H1 (cell line): ENCODE results near the gene OR2L8. TPM values are rescaled to one million over a fixed set of nuclear protein-coding genes. Genes with fewer than 3 reads are reported as not detected.

ENCODE experiments used
- CTCF ChIA-PET: fragments of 300-600 bp; sonication (Branson Sonifier 250); formaldehyde crosslinking; loops from one replicate; lab custom pipeline; 2021; ENCODE audit not compliant: partially characterized antibody; lab: Charles Lee
- POLR2A ChIA-PET: fragments of 300-600 bp; sonication (Branson Sonifier 250); formaldehyde crosslinking; loops from one replicate; lab custom pipeline; 2021; ENCODE audit warnings: inconsistent platforms; ENCODE audit not compliant: partially characterized antibody; lab: Charles Lee
- DNase-seq, 2 experiments: peaks; one replicate each; pipeline versions ENCODE4 v3.0.0 to v3.0.0-alpha.2; 2010 to 2022; ENCODE audit warnings: low spot score in 2 of 2, low read depth in 1 of 2, mixed read lengths in 1 of 2
- FAIRE-seq: peaks from 2 replicates; lab custom pipeline; 2011; peaks lifted over from hg19 to GRCh38; lab: Jason Lieb, UNC
- H2AFZ ChIP-seq: 2 replicates; pipeline ENCODE4 v1.8.1; 2012; ENCODE audit warnings: low read length, inconsistent platforms
- H2AK5ac ChIP-seq: 2 replicates; pipeline ENCODE4 v1.6.1; 2013; ENCODE audit warnings: low read depth, low read length
- H2BK120ac ChIP-seq: replicated peaks from 2 replicates; pipeline ENCODE3; 2013; ENCODE audit warnings: low read depth, low read length, inconsistent platforms
- H2BK12ac ChIP-seq: 2 replicates; pipeline ENCODE4 v1.6.1; 2013; ENCODE audit warnings: low read depth, low read length
- H2BK15ac ChIP-seq: 2 replicates; pipeline ENCODE4 v1.6.1; 2013; ENCODE audit warnings: low read length
- H2BK20ac ChIP-seq: 2 replicates; pipeline ENCODE4 v1.6.1; 2013; ENCODE audit warnings: low read length
- H2BK5ac ChIP-seq: 2 replicates; pipeline ENCODE4 v1.6.1; 2013; ENCODE audit warnings: low read depth, low read length
- H3K14ac ChIP-seq: 2 replicates; pipeline ENCODE4 v1.6.1; 2013; ENCODE audit warnings: inconsistent platforms; ENCODE audit not compliant: insufficient read length
- H3K18ac ChIP-seq: 2 replicates; pipeline ENCODE4 v1.6.1; 2013; ENCODE audit warnings: low read length; ENCODE audit errors: extremely low read depth
- H3K23ac ChIP-seq: 2 replicates; pipeline ENCODE4 v1.6.1; 2013; ENCODE audit warnings: inconsistent platforms; ENCODE audit not compliant: insufficient read length
- H3K23me2 ChIP-seq: 2 replicates; pipeline ENCODE4 v1.6.1; 2013; ENCODE audit warnings: low read depth, low read length
- H3K27ac ChIP-seq: 2 replicates; pipeline ENCODE4 v1.6.1; 2011; ENCODE audit warnings: low read depth, low read length, inconsistent platforms
- H3K27me3 ChIP-seq, 4 experiments: replicated peaks in 1 of 4; 1 replicate in 1 of 4; 2 replicates in 3 of 4; pipeline versions ENCODE4 v1.6.1 to v1.8.1; 2011 to 2013; ENCODE audit warnings: low read length in 3 of 4, mild to moderate bottlenecking in 3 of 4, inconsistent platforms in 2 of 4, mixed read lengths in 2 of 4, moderate library complexity in 1 of 4; ENCODE audit not compliant: control insufficient read depth in 3 of 4, insufficient read depth in 3 of 4; ENCODE audit errors: extremely low read depth in 1 of 4
- H3K36me3 ChIP-seq, 4 experiments: 2 replicates each; pipeline versions ENCODE4 v1.6.1 to v1.8.1; 2011 to 2013; ENCODE audit warnings: mild to moderate bottlenecking in 4 of 4, low read length in 3 of 4, moderate library complexity in 2 of 4, control low read depth in 1 of 4, inconsistent platforms in 1 of 4; ENCODE audit not compliant: insufficient read depth in 4 of 4, control insufficient read depth in 2 of 4
- H3K4ac ChIP-seq: replicated peaks from 2 replicates; pipeline ENCODE3; 2013; ENCODE audit warnings: low read length, low read depth, mixed read lengths, inconsistent platforms; ENCODE audit not compliant: insufficient read length
- H3K4me1 ChIP-seq, 4 experiments: replicated peaks in 1 of 4; 1 replicate in 1 of 4; 2 replicates in 3 of 4; pipeline versions ENCODE4 v1.6.1 to v1.8.1; 2011 to 2013; ENCODE audit warnings: low read length in 3 of 4, inconsistent platforms in 2 of 4, mixed read lengths in 1 of 4; ENCODE audit not compliant: insufficient read depth in 4 of 4, control insufficient read depth in 3 of 4
- H3K4me2 ChIP-seq, 2 experiments: 2 replicates each; pipeline versions ENCODE4 v1.6.1 to v1.8.1; 2011 to 2013; ENCODE audit warnings: low read depth in 2 of 2, low read length in 2 of 2, control low read depth in 1 of 2, inconsistent platforms in 1 of 2, mild to moderate bottlenecking in 1 of 2; ENCODE audit not compliant: insufficient read depth in 1 of 2
- H3K4me3 ChIP-seq, 4 experiments: fragments of 200-600, 300-600 bp in 1 of 4; sonication (generic), shearing (Covaris generic), sonication (Bioruptor Twin) in 1 of 4; 2 replicates each; pipeline versions ENCODE4 v1.5.1 to v1.8.1; 2011 to 2016; ENCODE audit warnings: low read length in 4 of 4, low read depth in 3 of 4, control low read depth in 2 of 4, inconsistent platforms in 2 of 4, mild to moderate bottlenecking in 2 of 4, mixed read lengths in 1 of 4, moderate library complexity in 1 of 4; ENCODE audit not compliant: insufficient read depth in 2 of 4; ENCODE audit errors: extremely low read depth in 1 of 4
- H3K56ac ChIP-seq: replicated peaks from 2 replicates; pipeline ENCODE3; 2013; ENCODE audit warnings: low read depth, mild to moderate bottlenecking, mixed read lengths, low read length, inconsistent platforms; ENCODE audit not compliant: insufficient read length
- H3K79me1 ChIP-seq: 2 replicates; pipeline ENCODE4 v1.6.1; 2013; ENCODE audit warnings: low read depth, low read length, control low read depth
- H3K79me2 ChIP-seq, 2 experiments: 2 replicates each; pipeline versions ENCODE4 v1.6.1 to v1.8.1; 2012 to 2013; ENCODE audit warnings: low read length in 2 of 2, mild to moderate bottlenecking in 2 of 2, inconsistent platforms in 1 of 2; ENCODE audit not compliant: insufficient read depth in 2 of 2, control insufficient read depth in 1 of 2
- H3K9ac ChIP-seq, 4 experiments: replicated peaks in 1 of 4; 1 replicate in 1 of 4; 2 replicates in 3 of 4; pipeline versions ENCODE4 v1.6.1 to v1.8.1; 2011 to 2013; ENCODE audit warnings: low read depth in 3 of 4, low read length in 3 of 4, control low read depth in 2 of 4, mild to moderate bottlenecking in 2 of 4, moderate library complexity in 2 of 4, inconsistent platforms in 1 of 4; ENCODE audit errors: extremely low read depth in 1 of 4
- H3K9me3 ChIP-seq, 2 experiments: 2 replicates each; pipeline versions ENCODE4 v1.6.1 to v1.8.1; 2012 to 2013; ENCODE audit warnings: mild to moderate bottlenecking in 2 of 2, moderate library complexity in 2 of 2, control low read depth in 1 of 2, inconsistent platforms in 1 of 2, low read depth in 1 of 2, low read length in 1 of 2, mixed read lengths in 1 of 2; ENCODE audit not compliant: insufficient read depth in 2 of 2
- H4K20me1 ChIP-seq, 2 experiments: replicated peaks in 1 of 2; 2 replicates each; pipeline versions ENCODE3 to v1.8.1; 2011 to 2013; ENCODE audit warnings: inconsistent platforms in 2 of 2, low read length in 2 of 2, mild to moderate bottlenecking in 1 of 2; ENCODE audit not compliant: insufficient read depth in 2 of 2, control insufficient read depth in 1 of 2
- H4K5ac ChIP-seq: 2 replicates; pipeline ENCODE4 v1.6.1; 2013; ENCODE audit warnings: low read length, low read depth, mixed read lengths, inconsistent platforms; ENCODE audit not compliant: insufficient read length
- H4K8ac ChIP-seq: 2 replicates; pipeline ENCODE4 v1.8.0; 2013; ENCODE audit warnings: mild to moderate bottlenecking, moderate library complexity, low read length, inconsistent platforms; ENCODE audit not compliant: insufficient read depth; ENCODE audit errors: extremely low read depth
- H4K91ac ChIP-seq: replicated peaks from 2 replicates; pipeline ENCODE3; 2013; ENCODE audit warnings: low read length, mixed read lengths, inconsistent platforms; ENCODE audit not compliant: insufficient read length
- EGR1 ChIP-seq: IDR thresholded peaks from 2 replicates; pipeline ENCODE4 v1.6.1; 2011; ENCODE audit warnings: low read depth, low read length, borderline replicate concordance
- HDAC2 ChIP-seq, 2 experiments: fragments of 300-600 bp in 1 of 2; sonication (generic) in 1 of 2; IDR thresholded peaks; 2 replicates each; pipeline ENCODE4 v1.6.1; 2011 to 2012; ENCODE audit warnings: low read depth in 2 of 2, low read length in 2 of 2, mild to moderate bottlenecking in 2 of 2, moderate library complexity in 2 of 2, borderline replicate concordance in 1 of 2, inconsistent platforms in 1 of 2
- KDM5A ChIP-seq: fragments of 200-600 bp; IDR thresholded peaks from 2 replicates; pipeline ENCODE4 v1.7.1; 2012; ENCODE audit warnings: mild to moderate bottlenecking, low read length, inconsistent platforms, mixed read lengths
- MAFK ChIP-seq: IDR thresholded peaks from 2 replicates; pipeline ENCODE4 v1.6.1; 2012; ENCODE audit warnings: low read depth, mild to moderate bottlenecking, improper control_type of control experiment, low read length
- NANOG ChIP-seq: IDR thresholded peaks from 2 replicates; pipeline ENCODE4 v1.6.1; 2011; ENCODE audit warnings: low read length, low read depth, mild to moderate bottlenecking, inconsistent platforms; ENCODE audit not compliant: insufficient read depth, poor library complexity, severe bottlenecking
- PHF8 ChIP-seq: fragments of 200-600 bp; sonication (generic); conservative IDR thresholded peaks from 2 replicates; pipeline ENCODE4 v1.7.1; 2012; ENCODE audit warnings: low read depth, mild to moderate bottlenecking, inconsistent platforms, low read length, moderate library complexity
- POLR2AphosphoS5 ChIP-seq: IDR thresholded peaks from 2 replicates; pipeline ENCODE4 v1.6.1; 2011; ENCODE audit warnings: low read depth, low read length
- RBBP5 ChIP-seq: IDR thresholded peaks from 2 replicates; pipeline ENCODE4 v1.7.1; 2012; ENCODE audit warnings: low read depth, mild to moderate bottlenecking, inconsistent platforms, low read length, moderate library complexity, borderline replicate concordance
- SAP30 ChIP-seq: fragments of 300-600 bp; sonication (generic); IDR thresholded peaks from 2 replicates; pipeline ENCODE4 v1.7.1; 2012; ENCODE audit warnings: low read length, moderate library complexity, mild to moderate bottlenecking, inconsistent platforms; ENCODE audit not compliant: insufficient read depth, insufficient replicate concordance
- SIX5 ChIP-seq: IDR thresholded peaks from 2 replicates; pipeline ENCODE4 v1.6.1; 2011; ENCODE audit warnings: mild to moderate bottlenecking, low read depth, low read length
- SP1 ChIP-seq: IDR thresholded peaks from 2 replicates; pipeline ENCODE4 v1.6.1; 2011; ENCODE audit warnings: low read depth, low read length
- TCF12 ChIP-seq: IDR thresholded peaks from 2 replicates; pipeline ENCODE4 v1.6.1; 2011; ENCODE audit warnings: low read depth, mild to moderate bottlenecking, low read length
- TEAD4 ChIP-seq: IDR thresholded peaks from 2 replicates; pipeline ENCODE4 v1.6.1; 2012; ENCODE audit warnings: low read depth, low read length, inconsistent platforms, mixed read lengths
- WGBS, 2 experiments: shearing (Covaris generic) in 1 of 2; methylation state at CpG; one replicate each; pipeline versions ENCODE4 v1.1.6 to v1.1.7; 2013 to 2015; ENCODE audit warnings: low lambda C conversion rate in 2 of 2, mixed read lengths in 2 of 2, inconsistent platforms in 1 of 2, low coverage in 1 of 2, missing lambda C conversion rate in 1 of 2; ENCODE audit not compliant: insufficient replicate concordance in 2 of 2, insufficient coverage in 1 of 2, insufficient read length in 1 of 2; ENCODE audit errors: extremely low coverage in 1 of 2, missing lambda C conversion rate in 1 of 2; 5-methylcytosine and 5-hydroxymethylcytosine counted together
- long read RNA-seq, 2 experiments: library from RNA in 1 of 2; library from capped mRNA in 1 of 2; stranded (forward); transcript quantifications; one replicate each; pipeline ENCODE4 v2.0.0, GENCODE V29; 2021; ENCODE audit warnings: inconsistent platforms in 1 of 2
- polyA minus RNA-seq, 3 experiments: library from RNA; depleted of rRNA, polyadenylated mRNA; stranded (reverse); fragments of >200 nt; gene quantifications; 1 replicate in 2 of 3; 2 replicates in 1 of 3; pipeline ENCODE4 v1.2.3, GENCODE V29; 2011
- polyA plus RNA-seq, 7 experiments: library from polyadenylated mRNA; depleted of rRNA in 3 of 7; stranded (reverse) in 5 of 7; unstranded in 2 of 7; fragments of >200 nt in 5 of 7; fragments of 200-250 nt in 2 of 7; gene quantifications; 1 replicate in 5 of 7; 2 replicates in 1 of 7; 4 replicates in 1 of 7; pipeline versions ENCODE4 v1.2.1 to v1.2.3, GENCODE V29; 2011 to 2013; ENCODE audit warnings: missing spikeins in 2 of 7, mixed read lengths in 2 of 7
- total RNA-seq: library from RNA; stranded (reverse); fragmentation: NEBNext Ultra II Directional; extraction: Animal tissue kit (Norgen Biotek cat#: 25700); gene quantifications from 2 replicates; pipeline ENCODE4 v1.2.1, GENCODE V29; 2021

OR2L8 gene
- total RNA-seq: not detected in 2 replicates
- polyA plus RNA-seq (2011; rRNA removed): not detected in 2 replicates
- polyA plus RNA-seq (2011; cell fraction: cytosol; rRNA removed): not detected
- polyA plus RNA-seq (2011; cell fraction: nucleus; rRNA removed): not detected
- not detected in 4 replicates for polyA plus RNA-seq (2012, experiment 1 of 2)
- not detected for polyA plus RNA-seq (2012, experiment 2 of 2)
- polyA plus RNA-seq (2013, experiment 1 of 2): not detected
- not detected for polyA plus RNA-seq (2013, experiment 2 of 2)
- 0.20 TPM in 1 of 2 replicates, not detected in the other for polyA minus RNA-seq (2011; rRNA and poly(A)+ RNA removed)
- not detected for polyA minus RNA-seq (2011; cell fraction: cytosol; rRNA and poly(A)+ RNA removed)
- not detected for polyA minus RNA-seq (2011; cell fraction: nucleus; rRNA and poly(A)+ RNA removed)
- long read RNA-seq, experiment 1: 0 reads
- long read RNA-seq, experiment 2: 0 reads

GRCh38 chr1:247948558-247948957 is at the start of gene OR2L8:
OR2L8 (plus strand) TSS chr1:247948858; CDS start chr1:247948858, 0 bp downstream.
- H2AFZ ChIP-seq: no peak within 1 kb of the TSS
- no peak within 1 kb of the TSS for H2BK5ac ChIP-seq
- no peak within 1 kb of the TSS for H3K27ac ChIP-seq
- no peaks in the 10 kb centered on the region for H3K23me2 ChIP-seq
- WGBS, 2 experiments: 77% methylated on average over 3 of the region's 3 CpGs; no CpG with 5 or more reads in 1 of the 2 experiments
- no peak within 1 kb of the TSS for H2BK12ac ChIP-seq
- no peaks in the 10 kb centered on the region for H3K36me3 ChIP-seq
- no peak within 1 kb of the TSS for H3K14ac ChIP-seq
- no peaks in the 10 kb centered on the region for H3K27me3 ChIP-seq
- H4K91ac ChIP-seq: no peak within 1 kb of the TSS
- H3K79me1 ChIP-seq: no peaks in the 10 kb centered on the region
- peaks cover 43 to 45% of the 10 kb centered on the region in 2 experiments for H3K9me3 ChIP-seq
- H2AK5ac ChIP-seq: no peak within 1 kb of the TSS
- no peak within 1 kb of the TSS for H3K4ac ChIP-seq
- H2BK15ac ChIP-seq: no peak within 1 kb of the TSS
- H3K79me2 ChIP-seq: no peaks in the 10 kb centered on the region
- no peak within 1 kb of the TSS for H3K23ac ChIP-seq
- no peak within 1 kb of the TSS for H3K4me2 ChIP-seq
- FAIRE-seq (no peak), DNase-seq (no peak)
- H3K18ac ChIP-seq: no peak within 1 kb of the TSS
- H2BK20ac ChIP-seq: no peak within 1 kb of the TSS
- no peak within 1 kb of the TSS for H3K56ac ChIP-seq
- H4K8ac ChIP-seq: no peak within 1 kb of the TSS
- no peak within 1 kb of the TSS for H4K5ac ChIP-seq
- no peak within 1 kb of the TSS for H3K9ac ChIP-seq
- no peak within 1 kb of the TSS for H3K4me3 ChIP-seq
- H2BK120ac ChIP-seq: no peak within 1 kb of the TSS
- no peaks in the 10 kb centered on the region for H4K20me1 ChIP-seq
- no peaks in the 10 kb centered on the region for H3K4me1 ChIP-seq
- CTCF ChIA-PET: no interaction called here
- POLR2A ChIA-PET: no interaction called here
- TF ChIP-seq NANOG: no peak
- TF ChIP-seq TEAD4: no peak
- TF ChIP-seq HDAC2 (IDR thresholded peaks at IDR 0.05; ENCODE audit: borderline replicate concordance in 1 of 2, low read depth in 2 of 2, low read length in 2 of 2): no peak
- no peak for TF ChIP-seq SAP30
- no peak for TF ChIP-seq KDM5A
- TF ChIP-seq SP1: no peak
- TF ChIP-seq EGR1: no peak
- no peak for TF ChIP-seq POLR2AphosphoS5
- no peak for TF ChIP-seq TCF12
- no peak for TF ChIP-seq PHF8
- no peak for TF ChIP-seq RBBP5
- TF ChIP-seq MAFK: no peak
- no peak for TF ChIP-seq SIX5
